ENCODE data around the gene FGD5. TPM values are rescaled to one million over a fixed set of nuclear protein-coding genes. Genes with fewer than 3 reads are reported as not detected.

FGD5 gene
- total RNA-seq, 3 donors from 2014 or later, result 7.3 to 28.2 (median 18.7) TPM

- Histone ChIP-seq H3K4me1 (peaks cover 0 to 6% of the 10 kb centered on the region in 2 donors), H3K27ac (peak overlapping the region in 1 of 2 donors; percentile 86), H3K9me3 (no peaks in the 10 kb centered on the region), H3K27me3 (no peaks in the 10 kb centered on the region), H3K36me3 (no peaks in the 10 kb centered on the region), H3K4me3 (no peak overlapping the region)
- peak in 2 of 3 donors; percentile 33 to 41 for TF ChIP-seq POLR2AphosphoS5 (IDR thresholded peaks at IDR 0.05)
- TF ChIP-seq POLR2A (IDR thresholded peaks at IDR 0.05), result no peak
- DNase-seq (ENCODE audit: low spot score in 2 of 2), result no peak
- intact Hi-C loops (cut with DNase I; ENCODE audit: low total_unique reads), result no loop called here
These were observed 17.3 kb downstream of the FGD5 start for GRCh38 chr3:14836049-14836468.

GRCh38 chr3:14837186-14837877, 18.6 kb downstream of the FGD5 start:
- intact Hi-C loops (cut with DNase I; ENCODE audit: low total_unique reads), result no loop called here
- H3K27ac ChIP-seq, result peak overlapping the region; percentile 52 to 86
- no peaks in the 10 kb centered on the region for H3K9me3 ChIP-seq
- no peak for TF ChIP-seq CTCF (IDR thresholded peaks at IDR 0.05)
- TF ChIP-seq POLR2A (IDR thresholded peaks at IDR 0.05), result no peak
- TF ChIP-seq POLR2AphosphoS5 (IDR thresholded peaks at IDR 0.05), result no peak
- no peak overlapping the region for H3K4me3 ChIP-seq
- H3K4me1 ChIP-seq, result peaks cover 0 to 6% of the 10 kb centered on the region in 2 donors
- H3K27me3 ChIP-seq, result no peaks in the 10 kb centered on the region
- DNase-seq (ENCODE audit: low spot score in 2 of 2), result no peak
- no peaks in the 10 kb centered on the region for H3K36me3 ChIP-seq

GRCh38 chr3:14837878-14838258, 19.1 kb downstream of the FGD5 start:
- TF ChIP-seq POLR2A (IDR thresholded peaks at IDR 0.05) (no peak), POLR2AphosphoS5 (IDR thresholded peaks at IDR 0.05) (peak in 1 of 3 donors; percentile 33), CTCF (IDR thresholded peaks at IDR 0.05) (no peak)
- Histone ChIP-seq H3K4me1 (peaks cover 0 to 6% of the 10 kb centered on the region in 2 donors), H3K27me3 (no peaks in the 10 kb centered on the region), H3K27ac (peak overlapping the region; percentile 52 to 86), H3K9me3 (no peaks in the 10 kb centered on the region), H3K4me3 (no peak overlapping the region), H3K36me3 (no peaks in the 10 kb centered on the region)
- intact Hi-C loops (cut with DNase I; ENCODE audit: low total_unique reads), result no loop called here
- DNase-seq (ENCODE audit: low spot score in 2 of 2), result no peak

GRCh38 chr3:14839236-14839635, 20.5 kb downstream of the FGD5 start:
- DNase-seq (ENCODE audit: low spot score in 2 of 2), result no peak
- H3K36me3 ChIP-seq, result no peaks in the 10 kb centered on the region
- no peaks in the 10 kb centered on the region for H3K9me3 ChIP-seq
- H3K4me1 ChIP-seq, result peaks cover 0 to 6% of the 10 kb centered on the region in 2 donors
- TF ChIP-seq POLR2AphosphoS5 (IDR thresholded peaks at IDR 0.05) (no peak), POLR2A (IDR thresholded peaks at IDR 0.05) (no peak), CTCF (IDR thresholded peaks at IDR 0.05) (no peak)
- no peak overlapping the region for H3K4me3 ChIP-seq
- peak overlapping the region in 1 of 2 donors; percentile 63 for H3K27ac ChIP-seq
- intact Hi-C loops (cut with DNase I; ENCODE audit: low total_unique reads), result no loop called here
- H3K27me3 ChIP-seq, result no peaks in the 10 kb centered on the region

GRCh38 chr3:14841836-14842235, 23.1 kb downstream of the FGD5 start:
- DNase-seq (ENCODE audit: low spot score in 2 of 2), result no peak

More at GRCh38 chr3:14841836-14842235, 23.1 kb downstream of the FGD5 start:
- no peak overlapping the region for H3K4me3 ChIP-seq
- no peaks in the 10 kb centered on the region for H3K9me3 ChIP-seq
- no peak overlapping the region for H3K27ac ChIP-seq
- H3K27me3 ChIP-seq, result no peaks in the 10 kb centered on the region
- no peaks in the 10 kb centered on the region for H3K36me3 ChIP-seq
- TF ChIP-seq POLR2AphosphoS5 (IDR thresholded peaks at IDR 0.05) (no peak), CTCF (IDR thresholded peaks at IDR 0.05) (no peak), POLR2A (IDR thresholded peaks at IDR 0.05) (no peak)
- intact Hi-C loops (cut with DNase I; ENCODE audit: low total_unique reads), result no loop called here
- peaks cover 0 to 3% of the 10 kb centered on the region in 2 donors for H3K4me1 ChIP-seq
